GM19463 (cell line): ENCODE data around the gene CCDC201.
"Not testable (repeated sequence)": the region's sequence is repeated elsewhere in the genome, so short reads cannot be mapped to it uniquely, and the experiment has no call there.

ENCODE experiments used
- ATAC-seq: cut with Tn5 transposase; IDR thresholded peaks from one replicate; pipeline ENCODE4 v1.9.1; 2021; ENCODE audit warnings: mild to moderate bottlenecking, moderate library complexity; ENCODE audit not compliant: unreplicated experiment

CCDC201 gene

GRCh38 chr7:45827731-45828130, 45.2 kb downstream of the CCDC201 start:
- ATAC-seq = not testable (repeated sequence)

- ATAC-seq = not testable (repeated sequence)
Measured at GRCh38 chr7:45826550-45826949, 46.3 kb downstream of the CCDC201 start.

- not testable (repeated sequence) for ATAC-seq
Measured at GRCh38 chr7:45818763-45819162, 54.1 kb downstream of the CCDC201 start.

GRCh38 chr7:45817913-45818312, 55.0 kb downstream of the CCDC201 start:
- ATAC-seq = not testable (repeated sequence)

- ATAC-seq = not testable (repeated sequence)
Measured at GRCh38 chr7:45817016-45817415, 55.9 kb downstream of the CCDC201 start.

GRCh38 chr7:45814216-45815118, 58.4 kb downstream of the CCDC201 start:
- ATAC-seq = not testable (repeated sequence)

GRCh38 chr7:45813771-45814170, 59.1 kb downstream of the CCDC201 start:
- not testable (repeated sequence) for ATAC-seq

- no peak for ATAC-seq
Measured at GRCh38 chr7:45812946-45813345, 59.9 kb downstream of the CCDC201 start.

- ATAC-seq = not testable (repeated sequence)
Measured at GRCh38 chr7:45811652-45812234, 61.1 kb downstream of the CCDC201 start.

GRCh38 chr7:45810451-45811005, 62.4 kb downstream of the CCDC201 start:
- ATAC-seq = not testable (repeated sequence)
